ACHN (cell line): ENCODE data around the gene ZNF426.

Source experiments
- DNase-seq: peaks from one replicate; pipeline ENCODE4 v3.0.0-alpha.2; 2015
- in situ Hi-C: cut with HindIII; loops from 2 replicates; pipeline ENCODE4 v1.10.0; 2017; ENCODE audit warnings: low sequenced_read_pairs, low pct_ligation_motif_present, low pct_unique_long_range_greater_than_20kb

ZNF426 gene

GRCh38 chr19:9507285-9507684 is 31.2 kb downstream of the ZNF426 start:
- DNase-seq = no peak
- in situ Hi-C loops = no loop called here

- in situ Hi-C loops = no loop called here
- DNase-seq = no peak
Measured at GRCh38 chr19:9500796-9501195, 37.6 kb downstream of the ZNF426 start.

- in situ Hi-C loops = no loop called here
- no peak for DNase-seq
Measured at GRCh38 chr19:9498183-9498902, 40.1 kb downstream of the ZNF426 start, which contains the start of gene ZNF560. Gene ZNF560, minus strand, starts transcription at chr19:9498616. Its CDS starts 23,303 bp downstream, at chr19:9475313.

GRCh38 chr19:9494096-9494495 is 44.3 kb downstream of the ZNF426 start:
- DNase-seq = no peak
- in situ Hi-C loops = no loop called here

GRCh38 chr19:9487016-9487415 is 51.4 kb downstream of the ZNF426 start:
- in situ Hi-C loops = no loop called here
- no peak for DNase-seq

- no peak for DNase-seq
- in situ Hi-C loops = no loop called here
Measured at GRCh38 chr19:9485140-9485539, 53.3 kb downstream of the ZNF426 start.

GRCh38 chr19:9474975-9475374 is 63.5 kb downstream of the ZNF426 start:
- in situ Hi-C loops = no loop called here
- no peak for DNase-seq
